ENCODE data around the gene SPSB1.

The SPSB1 gene

GRCh38 chr1:9346566-9346965, 53.9 kb downstream of the SPSB1 start:
- peak; percentile 54 for DNase-seq

GRCh38 chr1:9347095-9347850, 54.6 kb downstream of the SPSB1 start:
- no peak for DNase-seq

GRCh38 chr1:9349331-9349851, 56.7 kb downstream of the SPSB1 start:
- no peak for DNase-seq

- no peak for DNase-seq
Measured at GRCh38 chr1:9350013-9350908, 57.6 kb downstream of the SPSB1 start.

DNA sequence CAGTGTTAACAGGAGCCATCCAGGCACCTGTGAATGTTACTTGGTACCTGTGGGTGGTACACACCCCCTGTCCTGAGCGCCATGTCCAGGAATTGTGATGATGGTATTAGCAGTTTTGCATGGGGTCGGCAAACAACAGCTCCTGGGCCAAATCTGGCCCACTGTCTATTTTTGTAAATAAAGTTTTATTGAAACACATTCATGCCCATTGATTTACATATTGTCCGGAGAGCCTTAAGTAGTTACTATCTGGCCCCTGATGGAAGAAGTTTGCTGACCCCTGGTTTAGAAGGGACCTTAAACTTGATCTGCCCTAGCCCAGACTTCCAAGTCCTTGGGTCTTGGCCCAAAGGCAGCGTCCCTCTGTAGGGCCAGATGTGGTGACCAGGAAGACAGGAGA, 58.3 kb downstream of the SPSB1 start:
- DNase-seq, result no peak

- no peak for DNase-seq
Measured at GRCh38 chr1:9351654-9352271, 59.1 kb downstream of the SPSB1 start.

DNA sequence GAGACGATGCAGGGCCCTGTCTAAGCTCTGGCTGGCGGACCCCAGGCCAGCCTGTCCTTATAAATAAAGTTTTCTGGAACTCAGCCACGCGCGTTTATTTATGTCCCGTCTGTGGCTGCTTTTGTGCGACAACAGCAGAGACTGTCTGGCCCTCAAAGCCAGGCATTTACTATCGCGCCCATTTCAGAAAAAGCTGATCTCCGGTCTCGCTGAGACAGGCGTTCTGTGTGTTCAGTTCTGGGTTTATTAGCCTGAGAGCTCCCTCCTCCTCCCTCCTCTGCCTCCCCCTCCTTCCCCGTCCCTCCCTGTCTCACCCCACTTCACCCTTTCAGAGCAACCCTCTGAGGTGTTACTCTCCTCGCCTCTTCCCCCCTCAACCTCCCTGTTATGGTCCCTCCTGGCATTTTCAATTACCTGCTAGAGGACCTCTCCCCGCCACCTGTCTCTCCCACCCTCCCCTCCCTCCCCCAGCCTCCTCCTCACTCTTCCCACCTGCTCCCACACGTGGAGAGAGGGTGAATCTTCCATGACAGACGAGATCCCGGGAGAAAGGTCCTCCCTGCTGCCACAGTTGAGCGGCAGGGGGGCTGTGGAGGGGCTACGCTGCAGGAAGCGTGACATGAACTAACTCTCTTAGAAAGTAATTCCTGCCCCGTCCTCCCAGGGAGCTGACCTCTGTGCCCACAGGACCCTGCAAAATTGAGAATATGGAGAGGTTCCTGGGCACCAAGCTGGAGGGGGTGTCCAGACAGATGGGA, 59.9 kb downstream of the SPSB1 start:
- no peak for DNase-seq

DNA sequence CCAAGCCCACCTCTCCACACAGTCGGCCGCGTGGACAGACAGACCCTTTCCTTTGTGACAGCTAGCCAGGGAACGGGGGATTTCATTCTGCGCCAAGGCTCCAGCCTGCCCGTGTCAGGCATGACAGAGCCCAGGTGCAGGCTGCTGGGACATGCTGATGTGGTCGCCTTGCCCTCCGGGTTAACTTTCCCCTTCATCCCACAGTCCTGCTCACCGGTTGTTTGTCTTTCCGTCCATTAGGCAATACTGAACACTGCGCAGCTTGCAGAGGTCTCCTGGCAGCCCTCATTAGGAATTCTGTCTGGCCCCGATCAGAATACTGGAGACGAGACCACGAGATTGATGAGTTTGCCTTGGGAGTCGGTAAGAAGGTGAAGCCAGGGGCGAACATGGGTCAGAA, 62.8 kb downstream of the SPSB1 start:
- DNase-seq, result no peak

GRCh38 chr1:9356021-9356420, 63.3 kb downstream of the SPSB1 start:
- DNase-seq, result no peak

DNA sequence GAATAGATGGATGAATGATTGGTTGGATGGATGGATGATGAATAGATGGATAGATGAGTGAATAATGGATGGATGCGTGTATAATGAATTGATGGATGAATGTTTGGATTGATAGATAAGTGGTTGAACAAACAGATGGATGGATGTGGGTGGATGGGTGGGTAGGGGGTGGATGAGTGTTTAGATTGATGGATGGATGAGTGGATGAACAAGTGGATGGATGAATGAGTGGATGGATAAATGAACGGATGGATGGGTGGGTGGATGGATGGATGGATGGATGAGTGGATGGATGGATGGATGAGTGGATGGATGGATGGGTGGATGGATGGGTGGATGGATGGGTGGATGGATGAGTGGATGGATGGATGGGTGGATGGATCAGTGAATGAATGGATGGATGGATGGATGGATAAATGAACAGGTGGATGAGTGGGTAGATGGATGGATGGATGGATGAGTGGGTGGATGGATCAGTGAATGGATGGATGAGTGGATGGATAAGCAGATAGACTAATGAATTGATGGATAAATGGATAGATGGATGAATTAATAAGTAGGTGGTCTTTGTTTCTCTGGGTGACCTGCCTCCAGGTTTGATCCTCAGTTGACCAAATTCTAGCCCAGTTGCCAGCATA, 64.3 kb downstream of the SPSB1 start:
- no peak for DNase-seq

DNA sequence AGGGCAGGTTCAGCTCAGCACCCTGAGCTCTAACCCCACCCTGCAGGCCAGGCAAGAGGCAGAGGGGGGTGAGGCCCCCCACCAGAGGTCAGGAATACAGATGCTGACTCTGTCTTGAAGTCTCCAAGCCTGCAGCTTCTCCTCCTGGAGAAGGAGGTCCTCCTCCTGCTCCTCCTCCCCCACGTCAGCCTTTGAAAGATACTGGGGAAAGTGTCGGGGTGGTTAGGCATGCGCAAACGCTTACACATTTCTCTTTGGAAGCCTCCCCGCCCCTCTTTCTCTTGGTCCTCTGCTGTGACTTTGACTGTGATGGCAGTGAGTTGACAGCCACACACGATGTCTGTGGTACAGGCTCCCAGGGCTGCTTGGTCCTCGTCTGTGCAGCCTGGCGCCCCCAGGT, 65.3 kb downstream of the SPSB1 start:
- no peak for DNase-seq

GRCh38 chr1:9360371-9361064, 67.8 kb downstream of the SPSB1 start:
- no peak for DNase-seq

DNA sequence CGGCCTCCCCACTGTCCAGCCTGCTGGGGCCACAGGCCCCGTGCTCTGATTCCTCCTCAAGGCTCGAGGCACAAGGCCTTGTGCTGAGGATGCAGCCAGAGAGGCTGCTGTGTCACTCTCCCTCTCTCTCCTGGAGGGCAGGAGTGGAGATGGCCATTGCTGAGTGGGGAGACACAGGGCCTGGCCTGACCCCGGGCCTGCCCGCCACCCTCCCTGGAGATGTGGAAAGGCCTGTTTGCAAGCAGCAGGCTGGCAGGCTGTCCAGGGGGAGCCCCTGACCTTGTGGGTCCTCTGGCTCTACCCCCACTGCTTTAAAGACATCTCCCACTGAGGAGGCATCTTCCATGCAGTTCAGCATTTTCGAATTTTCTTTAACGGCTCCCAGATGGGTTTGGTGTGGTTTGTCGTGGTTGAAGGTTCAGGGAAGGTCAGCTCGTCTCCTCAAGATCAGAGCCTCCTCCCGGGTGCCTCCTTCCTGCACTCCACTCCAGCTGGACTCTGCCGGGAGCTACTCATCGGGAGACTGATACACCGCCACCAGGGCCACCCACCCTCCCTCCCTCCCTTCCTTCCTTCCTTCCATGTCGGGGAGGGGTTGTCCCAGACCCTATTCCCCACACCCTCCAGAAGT, 69.1 kb downstream of the SPSB1 start:
- no peak for DNase-seq

- no peak for DNase-seq
Measured at GRCh38 chr1:9362488-9362887, 69.8 kb downstream of the SPSB1 start.

- no peak for DNase-seq
Measured at GRCh38 chr1:9363061-9363471, 70.4 kb downstream of the SPSB1 start.

DNA sequence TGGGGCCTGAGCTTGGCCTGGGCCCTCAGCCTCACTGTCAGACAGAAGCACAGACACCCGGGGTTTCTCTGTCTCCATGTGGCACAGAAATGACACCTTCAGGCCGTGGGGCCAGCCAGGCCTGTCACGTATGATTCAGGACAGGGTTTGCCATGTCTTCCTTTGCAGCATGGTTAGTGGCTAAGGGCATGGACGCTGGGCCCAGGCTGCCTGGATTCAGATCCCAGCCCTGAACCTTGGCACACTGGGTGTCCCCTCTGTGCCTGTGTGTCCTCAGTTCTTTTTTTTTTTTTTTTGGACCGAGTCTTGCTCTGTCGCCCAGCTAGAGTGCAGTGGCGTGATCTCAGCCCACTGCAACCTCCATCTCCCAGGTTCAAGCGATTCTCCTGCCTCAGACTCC, 73.6 kb downstream of the SPSB1 start:
- DNase-seq, result no peak

DNA sequence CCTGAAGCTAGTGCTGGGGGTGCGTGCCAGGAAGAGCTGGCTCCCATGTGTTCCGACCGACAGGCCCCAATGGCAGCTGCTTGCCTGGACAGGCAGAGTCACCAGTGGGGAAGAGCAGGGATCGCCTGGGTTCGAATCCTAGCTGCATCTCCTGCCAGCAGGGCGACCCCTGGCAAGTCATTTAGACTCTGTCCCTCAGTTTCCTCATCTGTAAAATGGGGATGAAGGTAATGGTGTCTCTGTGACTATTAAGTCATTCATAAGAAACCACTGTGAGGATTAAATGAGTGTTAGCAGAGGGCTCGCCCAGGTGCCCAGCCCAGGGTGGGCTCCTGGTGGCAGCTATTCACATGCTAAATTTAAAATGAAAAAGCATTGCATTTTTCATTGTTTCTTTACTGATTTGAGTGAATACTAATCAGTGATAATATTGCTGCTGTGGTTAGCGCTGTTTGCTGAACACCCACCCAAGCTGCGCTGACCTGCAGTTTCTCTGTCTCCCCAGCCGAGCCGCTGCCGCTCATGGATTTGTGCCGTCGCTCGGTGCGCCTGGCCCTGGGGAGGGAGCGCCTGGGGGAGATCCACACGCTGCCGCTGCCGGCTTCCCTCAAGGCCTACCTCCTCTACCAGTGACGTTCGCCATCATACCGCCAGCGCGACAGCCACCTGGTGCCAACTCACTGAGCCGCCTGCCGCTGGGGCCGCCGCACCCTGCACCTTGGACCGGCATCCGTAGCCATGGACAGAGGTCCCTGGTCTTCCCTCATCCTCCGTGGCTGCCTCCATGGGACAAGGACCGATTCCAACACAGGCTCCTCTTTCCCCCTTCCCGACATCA, 74.5 kb downstream of the SPSB1 start:
- no peak for DNase-seq

- no peak for DNase-seq
Measured at GRCh38 chr1:9367806-9368205, 75.1 kb downstream of the SPSB1 start.

- no peak for DNase-seq
Measured at GRCh38 chr1:9368356-9368755, 75.7 kb downstream of the SPSB1 start.
